Activated CD8-positive, alpha-beta memory T cell treated with anti-CD3 and anti-CD28 coated beads, Interleukin-2, amount 50 U/mL, for 1 hour (primary cell): ENCODE results near the gene CCDC152.

ENCODE experiments used
- DNase-seq: peaks from one replicate; pipeline ENCODE4 v3.0.0-alpha.2; 2020; ENCODE audit errors: extremely low read depth

CCDC152 gene

DNA sequence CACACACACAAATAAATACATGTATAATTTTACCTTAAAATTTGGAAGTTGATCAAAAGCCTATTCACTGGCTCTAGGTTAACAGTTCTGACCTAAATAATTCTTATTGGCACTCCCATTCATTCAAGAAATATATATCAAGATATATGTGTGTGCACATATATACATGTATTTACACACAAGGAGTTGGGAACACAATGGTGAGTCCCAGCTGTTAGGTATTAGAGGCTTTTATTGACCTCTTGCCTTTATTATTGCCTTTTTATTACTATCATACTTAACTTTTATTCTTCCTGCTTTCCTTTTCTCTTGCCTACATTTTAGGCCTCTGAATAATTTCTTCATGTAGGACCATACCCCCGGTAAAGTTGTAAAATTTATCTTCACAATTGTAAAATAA is 25.0 kb downstream of the CCDC152 start:
- no peak for DNase-seq

DNA sequence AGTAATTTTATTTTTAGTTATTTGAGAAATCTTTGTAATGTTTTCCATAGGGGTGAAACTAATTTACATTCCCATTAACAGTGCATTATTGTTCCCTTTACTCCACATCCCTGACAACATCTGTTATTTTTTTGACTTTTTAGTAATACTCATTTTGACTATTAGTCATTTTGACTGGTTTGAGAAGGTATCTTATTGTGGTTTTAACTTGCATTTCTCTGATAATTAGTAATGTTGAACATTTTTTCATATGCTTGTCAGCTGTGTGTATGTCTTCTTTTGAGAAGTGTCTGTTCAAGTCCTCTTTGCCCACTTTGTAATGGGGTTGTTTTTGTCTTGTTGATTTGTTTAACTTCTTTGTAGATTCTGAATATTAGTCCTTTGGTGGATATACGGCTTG is 27.5 kb downstream of the CCDC152 start:
- DNase-seq, result no peak

DNA sequence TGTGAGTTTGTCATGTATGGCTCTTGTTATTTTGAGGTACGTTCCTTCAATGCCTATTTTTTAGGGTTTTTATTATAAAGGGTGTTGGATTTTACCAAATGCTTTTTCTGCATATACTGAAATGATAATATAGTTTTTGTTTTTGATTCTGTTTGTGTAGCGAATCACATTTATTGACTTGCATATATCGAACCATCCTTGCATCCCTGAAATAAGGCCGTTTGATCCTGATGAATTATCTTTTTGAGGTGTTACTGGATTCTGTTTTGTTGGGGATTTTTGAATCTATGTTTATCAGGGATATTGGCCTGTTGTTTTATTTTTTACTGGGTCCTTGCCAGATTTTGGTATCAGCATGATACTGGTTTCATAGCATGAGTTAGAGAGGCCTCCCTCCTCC is 29.1 kb downstream of the CCDC152 start:
- DNase-seq, result no peak

DNA sequence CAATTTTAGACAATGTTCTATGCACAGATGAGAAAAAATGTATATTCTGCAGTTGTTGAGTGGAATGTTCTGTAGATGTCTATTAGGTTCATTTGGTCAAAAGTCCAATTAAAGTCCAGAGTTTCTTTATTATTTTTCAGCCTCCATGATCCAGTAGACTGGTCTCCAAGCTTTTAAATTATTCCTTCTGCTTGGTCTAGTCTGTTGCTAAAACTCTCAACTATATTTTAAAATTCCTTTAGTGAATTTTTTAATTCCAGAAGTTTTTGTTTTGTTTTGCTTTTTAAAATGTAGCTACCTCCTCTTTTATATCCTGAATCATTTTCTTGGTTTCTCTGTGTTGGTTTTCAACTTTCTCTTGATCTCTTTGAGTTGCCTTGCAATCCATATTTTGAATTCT is 30.5 kb downstream of the CCDC152 start:
- no peak for DNase-seq

DNA sequence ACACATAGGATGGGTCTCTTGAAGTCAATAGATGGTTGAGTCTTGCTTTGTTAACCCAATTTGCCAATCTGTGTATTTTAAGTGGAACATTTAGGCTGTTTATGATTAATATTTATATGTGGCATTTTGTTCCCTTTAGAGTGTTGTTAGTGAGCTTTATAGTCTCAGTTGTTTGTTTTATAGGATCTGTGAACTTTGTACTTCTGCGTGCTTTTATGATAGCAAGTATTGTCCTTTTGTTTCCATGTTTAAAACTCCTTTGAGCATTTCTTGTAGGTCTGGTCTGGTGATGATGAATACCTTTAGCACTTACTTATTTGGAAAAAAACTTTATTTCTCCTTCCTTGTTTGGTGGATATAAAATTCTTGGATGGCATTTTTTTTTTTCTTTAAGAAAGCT is 31.2 kb downstream of the CCDC152 start:
- no peak for DNase-seq

DNA sequence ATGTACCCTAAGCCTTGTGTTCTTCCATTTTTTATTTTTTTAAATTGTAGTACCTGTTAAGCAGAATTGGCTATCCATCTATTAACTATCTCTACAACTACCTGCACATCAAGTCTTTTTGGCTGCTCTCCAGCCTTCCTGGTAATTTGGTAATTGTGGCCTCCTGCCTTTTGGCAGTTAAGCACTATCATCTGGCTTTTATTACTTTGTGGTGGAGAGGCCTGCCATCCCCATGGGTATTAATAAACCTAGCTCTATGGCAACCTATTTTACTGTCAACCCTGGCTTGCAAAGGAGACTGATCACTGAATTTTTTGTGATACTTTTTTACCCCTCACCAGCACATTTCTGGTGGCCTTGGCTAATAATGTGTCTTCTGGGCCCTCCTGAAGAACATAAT is 34.5 kb downstream of the CCDC152 start:
- no peak for DNase-seq

DNA sequence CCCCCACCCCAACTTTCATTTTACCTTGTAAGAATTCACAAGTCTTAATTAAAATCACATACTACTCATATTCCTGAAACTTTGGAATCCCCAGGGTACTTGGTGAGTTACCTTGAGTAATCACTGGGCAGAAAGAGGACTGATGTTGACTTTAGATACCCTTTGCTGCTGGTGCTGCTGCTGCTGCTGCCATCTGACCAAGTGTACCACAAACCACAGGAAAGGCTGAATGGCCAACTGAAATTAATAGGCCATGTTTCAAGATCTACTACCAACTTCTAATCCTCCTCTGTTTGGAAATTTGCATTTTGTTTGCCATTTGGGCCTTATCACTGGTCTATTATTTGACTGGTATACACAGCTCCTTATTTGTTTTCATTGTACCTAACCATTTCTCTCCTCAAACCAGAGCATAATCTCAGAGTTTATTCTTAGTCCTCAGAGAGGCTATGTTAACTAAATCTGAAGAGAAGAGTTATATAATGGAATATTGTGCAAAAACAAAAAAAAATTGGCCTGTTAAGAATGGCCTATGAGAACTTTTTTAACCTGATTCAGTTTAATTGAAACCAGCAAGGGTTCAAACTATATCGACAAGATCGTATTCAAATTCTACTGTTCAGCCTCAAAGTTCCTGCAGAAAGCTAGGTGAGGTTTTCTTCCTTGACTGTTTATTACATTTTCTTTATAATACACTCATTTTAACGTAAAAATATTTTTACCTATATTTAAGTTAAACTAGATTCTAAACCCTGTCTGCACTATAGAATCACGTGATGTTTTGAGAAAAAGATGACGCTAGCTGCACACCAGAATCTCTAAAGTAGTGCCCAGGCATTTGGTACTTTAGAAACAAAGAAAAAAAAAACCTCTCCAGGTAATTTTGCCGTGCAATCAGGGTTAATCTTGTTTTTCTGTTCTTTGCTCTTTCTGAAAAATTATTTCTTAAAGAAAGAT is 41.9 kb downstream of the CCDC152 start:
- DNase-seq, result no peak

DNA sequence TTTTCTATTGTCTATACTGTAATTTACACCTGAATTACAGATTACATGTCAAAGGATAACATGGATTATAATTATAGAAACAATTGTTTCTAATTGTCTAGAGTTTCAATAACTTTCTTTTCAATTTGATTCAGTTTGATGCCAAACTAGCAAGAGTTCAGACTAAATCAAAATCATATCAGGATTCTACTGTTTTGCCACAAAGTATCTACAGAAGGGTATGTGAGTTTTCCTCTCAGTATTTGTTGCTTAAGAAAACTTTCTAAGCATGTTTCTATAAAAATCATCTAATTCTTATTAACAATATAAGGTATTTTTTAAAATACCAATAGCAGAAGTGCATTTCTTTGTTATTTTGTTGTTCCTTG is 42.6 kb downstream of the CCDC152 start:
- no peak for DNase-seq

DNA sequence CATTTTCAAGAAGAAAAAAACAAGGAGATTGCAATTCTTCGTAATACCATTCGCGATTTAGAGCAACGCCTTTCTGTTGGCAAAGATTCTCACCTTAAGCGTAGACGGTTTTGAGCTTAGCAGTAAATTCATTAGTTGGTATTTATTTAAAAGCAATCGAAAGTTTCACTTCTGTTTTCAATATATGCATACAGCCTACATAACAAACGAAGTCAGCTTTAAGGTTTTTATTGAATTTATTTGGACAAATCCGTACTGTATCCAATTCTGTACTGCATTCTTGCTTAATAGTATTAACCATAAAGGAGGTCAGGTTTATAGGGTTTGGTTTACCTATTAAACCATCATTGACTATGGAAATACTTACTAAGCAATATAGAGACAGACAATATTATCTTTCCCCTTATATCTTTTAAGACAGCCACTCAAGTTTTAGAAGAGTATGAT is 43.1 kb downstream of the CCDC152 start:
- DNase-seq, result no peak

DNA sequence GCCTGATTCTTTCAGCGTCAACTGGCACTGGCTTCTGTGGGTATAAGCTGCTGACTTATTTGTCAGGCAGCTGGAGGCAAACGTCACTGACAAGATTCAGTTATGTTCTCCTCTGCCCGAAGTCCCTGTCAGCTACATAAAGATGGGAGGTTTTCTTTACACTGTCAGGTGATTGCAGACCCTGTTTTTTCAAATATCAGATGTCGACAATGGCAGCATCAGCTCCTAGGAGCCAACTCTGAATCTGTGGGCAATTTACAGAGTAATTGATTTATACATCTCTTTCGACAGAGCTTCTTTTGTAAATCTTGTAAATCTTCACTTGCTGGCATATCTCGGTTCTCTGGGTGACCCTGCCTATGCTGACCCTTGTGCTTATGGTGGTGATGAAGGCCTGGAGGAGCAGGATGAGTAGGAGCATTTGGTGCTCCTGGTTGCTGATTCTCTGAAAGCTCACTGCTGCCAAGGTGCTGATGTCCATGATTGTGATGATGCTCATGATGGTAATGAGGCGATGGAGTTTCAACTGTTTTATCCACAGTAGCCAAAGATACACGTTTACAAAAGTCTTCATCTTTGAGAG is 44.2 kb downstream of the CCDC152 start:
- DNase-seq, result no peak

DNA sequence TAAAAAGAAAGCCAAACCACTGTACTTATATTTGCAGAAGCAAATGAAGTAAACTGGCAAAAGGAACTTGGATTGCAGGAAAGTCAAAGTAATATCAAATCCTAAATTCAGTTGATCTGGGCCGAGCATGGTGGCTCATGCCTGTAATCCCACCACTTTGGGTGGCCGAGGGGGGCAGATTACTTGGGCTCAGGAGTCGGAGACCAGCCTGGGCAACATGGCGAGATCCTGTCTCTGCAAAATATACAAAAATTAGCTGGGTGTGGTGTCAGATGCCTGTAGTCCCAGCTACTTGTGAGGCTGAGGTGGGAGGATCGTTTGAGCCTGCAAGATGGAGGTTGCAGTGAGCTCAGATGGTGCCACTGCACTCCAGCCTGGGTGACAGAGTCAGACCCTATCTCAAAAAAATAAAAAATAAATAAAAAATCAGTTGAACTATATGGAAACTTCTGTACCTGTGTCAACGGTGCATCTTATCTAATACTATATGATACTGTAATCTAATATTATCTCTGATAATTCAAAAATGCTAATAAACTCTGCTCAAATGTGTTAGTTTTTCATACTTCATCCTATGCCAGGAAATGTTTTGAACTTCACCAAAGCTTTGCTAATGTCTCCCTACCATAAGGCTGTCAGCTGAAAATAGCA is 45.0 kb downstream of the CCDC152 start:
- no peak for DNase-seq

DNA sequence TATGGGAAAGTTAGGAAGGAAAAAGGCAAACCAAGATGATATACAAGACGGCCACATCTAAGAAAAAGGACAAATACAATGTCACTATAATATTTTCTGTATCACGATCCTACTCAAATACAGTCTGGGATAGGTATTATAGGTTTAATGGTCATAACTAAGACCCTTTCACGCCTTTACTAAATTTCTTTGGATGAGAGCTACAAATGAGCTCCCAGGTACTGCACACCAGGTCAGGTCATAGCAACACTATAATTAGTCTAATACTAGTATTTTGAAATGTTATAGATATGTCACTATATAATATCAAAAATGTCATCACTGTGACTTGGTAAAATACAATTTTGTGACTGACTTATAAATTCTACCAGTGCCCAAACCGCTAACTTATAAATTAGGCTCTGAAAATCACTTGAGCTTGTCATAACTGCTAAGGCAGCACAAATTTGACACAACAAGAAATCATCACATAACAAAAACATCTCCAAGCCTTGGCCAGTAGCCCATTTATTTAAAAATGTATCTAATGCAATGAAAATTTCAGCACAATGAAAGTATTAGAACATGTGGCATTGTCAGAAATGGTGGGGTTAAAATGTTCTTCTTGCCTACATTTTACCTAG is 48.2 kb downstream of the CCDC152 start:
- no peak for DNase-seq

DNA sequence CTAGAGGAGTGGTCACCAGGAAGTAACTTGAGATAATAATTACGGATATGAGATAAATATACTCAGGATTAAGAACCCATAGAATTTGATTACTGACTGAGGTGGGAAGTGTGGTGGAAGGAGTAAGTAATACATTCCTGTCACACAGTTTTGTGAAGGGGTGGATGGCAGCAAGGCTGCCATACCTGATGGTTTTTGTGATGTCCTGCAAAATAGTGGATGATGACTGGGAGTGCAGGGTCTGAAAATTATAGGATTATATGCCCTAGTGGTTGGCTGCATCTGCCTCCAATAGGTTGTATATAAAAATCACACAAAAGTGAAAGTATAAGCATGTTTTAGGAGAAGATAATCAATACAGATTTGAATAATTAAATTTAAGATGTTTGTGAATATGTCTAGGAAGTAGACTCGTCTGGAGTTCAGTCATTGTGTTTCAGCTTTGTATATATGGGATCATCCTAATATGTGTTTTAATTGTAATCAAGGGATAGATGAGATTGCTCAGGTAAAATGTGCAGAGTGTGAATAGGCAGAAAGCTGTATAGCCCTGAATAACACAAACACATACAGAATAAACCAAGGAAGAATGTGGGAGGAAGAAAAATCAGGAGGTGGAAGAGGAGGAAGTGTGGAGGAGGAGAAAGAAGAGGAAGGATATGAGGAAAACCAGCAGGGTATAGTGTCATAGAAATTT is 49.5 kb downstream of the CCDC152 start:
- no peak for DNase-seq

DNA sequence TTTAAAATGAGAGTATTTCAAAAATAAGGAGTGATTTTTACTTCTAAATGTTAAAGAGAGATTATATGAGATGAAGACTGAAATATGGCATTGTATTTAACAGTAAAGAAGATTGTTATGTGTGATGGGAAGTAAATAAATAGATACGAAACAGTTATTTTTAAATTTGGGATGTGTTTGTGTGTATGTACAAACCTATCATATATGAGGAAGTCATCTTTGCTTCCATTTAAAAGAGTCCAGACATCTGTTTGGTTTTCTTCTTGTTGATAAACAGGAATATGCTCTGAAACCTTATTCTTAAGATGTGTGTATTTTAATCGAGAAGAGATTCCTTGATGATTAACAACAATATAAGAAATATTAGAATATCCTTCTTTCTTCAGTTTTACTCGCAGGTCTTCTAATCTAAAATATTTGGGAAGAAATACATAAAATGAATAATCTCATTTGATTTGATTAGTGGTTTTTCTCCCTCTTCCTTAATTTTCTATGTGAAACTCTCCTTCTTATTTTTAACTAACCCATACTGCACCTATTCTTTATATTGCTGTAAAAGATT is 50.2 kb downstream of the CCDC152 start:
- no peak for DNase-seq

DNA sequence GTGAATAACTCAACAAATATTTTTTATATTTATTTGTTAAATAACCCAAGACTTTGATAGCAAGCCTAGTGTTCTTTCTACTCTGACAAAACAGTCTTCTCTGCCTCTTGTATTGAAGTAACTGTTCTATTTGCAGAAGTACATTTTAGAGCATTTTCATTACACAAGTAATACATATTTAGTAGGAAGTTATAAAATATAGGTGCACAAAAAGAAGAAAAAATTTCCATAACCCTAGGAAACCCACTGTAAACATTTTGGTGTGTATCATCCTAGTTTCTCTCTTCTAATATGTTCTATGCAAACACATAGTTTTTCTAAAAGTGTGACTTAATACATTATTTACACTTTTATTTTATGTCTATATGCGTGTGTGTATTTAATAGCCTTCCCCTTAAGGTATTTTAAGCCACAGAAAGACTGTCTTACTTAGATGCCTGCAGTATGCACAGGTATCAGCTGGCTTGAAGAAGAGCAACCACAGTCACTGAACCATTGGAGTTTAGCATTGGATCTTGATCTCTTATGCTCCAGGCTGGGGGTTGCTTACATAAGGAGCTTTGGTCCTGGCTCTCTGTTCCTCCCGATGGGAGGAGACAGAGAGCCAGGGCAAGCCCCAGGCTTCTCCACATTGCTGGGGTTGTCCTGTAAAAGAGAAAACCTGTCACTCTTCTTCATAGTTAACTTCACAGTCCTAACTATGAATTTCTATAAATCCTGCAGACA is 51.3 kb downstream of the CCDC152 start:
- no peak for DNase-seq

DNA sequence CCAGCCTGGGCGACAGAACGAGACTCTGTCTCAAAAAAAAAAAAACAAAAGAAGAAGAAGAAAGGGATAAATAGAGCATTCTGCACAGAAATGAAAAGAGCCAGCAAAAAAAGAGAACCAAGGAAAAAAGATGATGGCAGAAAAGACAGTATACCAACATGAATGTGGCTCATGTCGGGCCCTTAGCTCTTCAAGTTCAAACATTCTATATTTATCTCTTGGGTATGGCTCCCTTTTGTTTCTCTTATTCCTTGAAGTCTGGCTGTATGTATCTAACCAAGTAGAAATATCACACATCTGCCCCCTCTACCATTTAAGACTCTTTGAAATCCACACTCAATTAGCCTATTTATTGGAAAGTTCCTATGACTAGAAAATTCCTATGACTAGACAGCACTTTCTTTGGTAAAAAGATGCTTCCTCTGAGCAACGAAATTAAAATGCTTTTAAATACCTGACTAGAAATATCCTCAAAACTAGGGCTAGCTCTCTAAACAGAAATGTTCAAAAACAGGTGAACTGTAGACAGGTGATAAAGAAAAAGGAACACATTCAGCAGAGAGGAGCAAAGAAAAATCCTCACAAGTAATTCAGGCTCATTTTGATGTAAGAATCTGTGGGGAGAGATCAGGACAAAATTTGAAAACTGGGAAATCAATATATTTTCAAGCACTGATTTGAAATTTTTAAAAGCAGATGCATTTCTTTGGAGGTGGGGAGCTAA is 52.4 kb downstream of the CCDC152 start:
- no peak for DNase-seq

DNA sequence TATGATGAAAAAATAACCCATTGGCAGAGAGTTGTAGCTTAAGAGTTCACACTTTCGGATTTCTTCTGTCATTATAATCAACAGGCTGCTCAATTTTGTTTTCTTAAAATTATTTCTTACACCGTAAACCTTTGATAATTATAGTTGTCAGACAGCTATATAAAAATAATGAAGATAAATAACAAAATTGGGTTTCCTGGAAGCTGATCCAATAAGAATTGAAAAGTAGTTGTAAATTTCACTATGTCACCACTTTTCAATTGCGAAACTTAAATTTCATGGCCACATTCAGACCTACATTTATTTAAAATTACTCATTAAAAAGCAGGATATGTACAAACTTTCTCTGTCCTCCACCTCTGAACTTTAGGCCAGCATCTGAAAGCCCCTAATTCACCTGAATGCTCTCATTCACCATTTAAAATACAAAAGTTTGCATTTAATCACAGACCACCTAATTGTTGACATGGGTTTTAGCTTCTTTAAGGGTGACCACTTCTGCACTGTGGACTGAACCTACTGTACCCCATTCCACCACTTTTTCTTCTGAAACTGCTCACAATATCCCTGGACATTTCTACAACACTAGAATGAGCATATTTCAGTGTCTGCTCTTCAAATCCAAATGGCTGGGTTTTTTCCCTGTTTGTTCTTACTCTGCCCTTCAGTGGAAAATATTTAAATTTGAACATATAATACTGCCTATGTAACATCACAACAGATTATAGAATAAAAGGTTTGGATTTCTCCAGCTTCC is 54.4 kb downstream of the CCDC152 start:
- DNase-seq, result no peak

DNA sequence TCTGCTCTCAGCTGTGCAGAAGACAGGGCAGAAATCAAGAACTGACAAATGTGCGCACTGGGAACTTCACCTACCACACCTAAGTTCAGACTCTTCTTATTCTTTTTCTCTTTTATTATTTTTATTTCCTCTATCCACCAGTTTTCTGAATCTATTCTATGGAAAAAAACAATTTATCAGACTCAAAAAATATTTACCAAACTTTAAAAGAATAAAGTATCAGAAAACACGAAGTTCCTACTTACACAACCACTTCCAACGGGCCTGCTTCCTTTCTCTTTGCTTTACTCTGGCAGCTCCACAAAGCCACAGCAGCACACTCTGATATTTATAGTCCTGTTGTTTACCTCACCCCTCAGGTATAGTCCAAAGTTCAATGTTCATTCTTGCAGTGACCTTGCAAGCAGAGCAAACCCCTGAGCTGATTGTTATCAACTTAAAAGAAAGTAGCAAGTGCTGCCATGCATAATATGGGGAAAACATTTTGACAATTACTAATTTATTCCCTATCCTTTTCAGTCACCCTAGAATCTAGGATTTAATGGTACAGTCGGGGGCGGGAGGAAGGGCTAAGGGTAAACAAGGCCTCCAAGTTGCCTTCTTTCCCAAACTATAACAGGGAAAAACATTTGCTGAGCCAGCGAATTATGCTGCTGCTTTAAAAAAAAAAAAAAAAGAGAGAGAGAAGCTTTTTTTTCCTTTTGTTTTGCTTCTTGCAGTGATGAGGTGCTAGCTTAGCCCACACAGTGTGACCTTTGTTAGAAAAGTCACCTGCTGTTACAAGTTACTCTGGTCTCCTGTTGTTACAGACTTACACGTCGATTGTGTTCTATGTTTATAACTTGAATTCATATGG is 55.2 kb downstream of the CCDC152 start, which contains the start of gene SELENOP:
Gene SELENOP (minus strand): TSS at position 302 of the 856 bp plus-strand sequence. CDS start 3,539 bp downstream, outside the sequence.
- DNase-seq, result no peak
